Stomach (tissue), 9 donors: Measurements from ENCODE around the gene WFDC1. TPM values are rescaled to one million over a fixed set of nuclear protein-coding genes. Genes with fewer than 3 reads are reported as not detected.

ENCODE experiments used
- DNase-seq, 2 donors: peaks; one replicate each; pipeline versions ENCODE4 v3.0.0 to v3.0.0-alpha.2; 2013 to 2019
- H3K27ac ChIP-seq, 5 donors: fragments of 200-600 bp in 4 of 5; sonication (generic) in 4 of 5; one replicate each; pipeline ENCODE4 v1.5.1; 2013 to 2019; ENCODE audit warnings: mild to moderate bottlenecking in 1 of 5, moderate library complexity in 1 of 5
- H3K27me3 ChIP-seq, 3 donors: fragments of 200-600 bp; sonication (generic); one replicate each; pipeline ENCODE4 v1.5.1; 2017 to 2019; ENCODE audit warnings: mixed run types in 1 of 3
- H3K36me3 ChIP-seq, 4 donors: fragments of 200-600 bp; sonication (generic); 1 replicate in 3 of 4; 2 replicates in 1 of 4; pipeline ENCODE4 v1.5.1; 2016 to 2019
- H3K4me1 ChIP-seq, 4 donors: fragments of 200-600 bp; sonication (generic); one replicate each; pipeline ENCODE4 v1.5.1; 2016 to 2019
- H3K4me3 ChIP-seq, 4 donors: fragments of 200-600 bp; sonication (generic) in 3 of 4; one replicate each; pipeline ENCODE4 v1.5.1; 2016 to 2019; ENCODE audit warnings: mild to moderate bottlenecking in 1 of 4
- H3K9me3 ChIP-seq, 4 donors: fragments of 200-600 bp; sonication (generic); one replicate each; pipeline ENCODE4 v1.5.1; 2016 to 2019
- EP300 ChIP-seq: sonication (generic); formaldehyde crosslinking; IDR thresholded peaks from one replicate; pipeline ENCODE4 v1.6.1; 2017; ENCODE audit warnings: antibody characterized with exemption
- POLR2A ChIP-seq, 4 donors: fragments of 450-650 bp; IDR thresholded peaks; one replicate each; pipeline ENCODE4 v1.6.1; 2016; ENCODE audit warnings: antibody characterized with exemption in 4 of 4, control low read depth in 2 of 4, mild to moderate bottlenecking in 1 of 4, moderate library complexity in 1 of 4
- POLR2AphosphoS5 ChIP-seq, 3 donors: sonication (generic); formaldehyde crosslinking; IDR thresholded peaks; one replicate each; pipeline ENCODE4 v1.6.1; 2016; ENCODE audit warnings: antibody characterized with exemption in 3 of 3
- WGBS, 5 donors: extraction: QIAGEN DNeasy Blood & Tissue Kit in 3 of 5; methylation state at CpG; one replicate each; pipeline versions ENCODE4 v1.1.5 to v1.1.7; 2013 to 2018; 5-methylcytosine and 5-hydroxymethylcytosine counted together
- intact Hi-C: fragments of 100-400 bp; cut with DNase I; formaldehyde crosslinking; loops from one replicate; pipeline ENCODE4 v1.15.1; 2023; ENCODE audit warnings: low total_unique reads
- polyA plus RNA-seq, 3 donors: library from polyadenylated mRNA; stranded (reverse); fragments of 200-250 nt; gene quantifications; one replicate each; pipeline ENCODE4 v1.2.3, GENCODE V29; 2013
- total RNA-seq, 5 donors: library from RNA; depleted of rRNA; stranded (reverse); fragments of >200 nt; gene quantifications; one replicate each; pipeline versions ENCODE4 v1.1.0 to v1.2.3, GENCODE V29; 2014 to 2016
- TF ChIP-seq, protein P1 (sequence below), 7 experiments: fragments of 450-650 bp in 4 of 7; fragments of 200-600 bp in 3 of 7; sonication (generic) in 3 of 7; IDR thresholded peaks; one replicate each; pipeline ENCODE4 v1.5.1; 2016 to 2019; ENCODE audit warnings: antibody characterized with exemption in 7 of 7, control low read depth in 2 of 7, mild to moderate bottlenecking in 1 of 7
- donor health status: healthy with polysubstance abuse.
- donor health status: Bipolar disorder and iron deficiency.
- donor health status: healthy.

Gene WFDC1
- total and polyA plus RNA-seq, 8 donors: 10.7 to 64.3 (median 14.2) TPM; not detected in 1

- Histone ChIP-seq H3K9me3 (no peaks in the 10 kb centered on the region), H3K4me3 (no peak overlapping the region), H3K4me1 (no peaks in the 10 kb centered on the region), H3K27me3 (peaks cover 0 to 2% (median 0%) of the 10 kb centered on the region in 3 donors), H3K27ac (no peak overlapping the region), H3K36me3 (no peaks in the 10 kb centered on the region)
- DNase-seq: no peak
- intact Hi-C loops: no loop called here
- TF ChIP-seq, protein P1, sequence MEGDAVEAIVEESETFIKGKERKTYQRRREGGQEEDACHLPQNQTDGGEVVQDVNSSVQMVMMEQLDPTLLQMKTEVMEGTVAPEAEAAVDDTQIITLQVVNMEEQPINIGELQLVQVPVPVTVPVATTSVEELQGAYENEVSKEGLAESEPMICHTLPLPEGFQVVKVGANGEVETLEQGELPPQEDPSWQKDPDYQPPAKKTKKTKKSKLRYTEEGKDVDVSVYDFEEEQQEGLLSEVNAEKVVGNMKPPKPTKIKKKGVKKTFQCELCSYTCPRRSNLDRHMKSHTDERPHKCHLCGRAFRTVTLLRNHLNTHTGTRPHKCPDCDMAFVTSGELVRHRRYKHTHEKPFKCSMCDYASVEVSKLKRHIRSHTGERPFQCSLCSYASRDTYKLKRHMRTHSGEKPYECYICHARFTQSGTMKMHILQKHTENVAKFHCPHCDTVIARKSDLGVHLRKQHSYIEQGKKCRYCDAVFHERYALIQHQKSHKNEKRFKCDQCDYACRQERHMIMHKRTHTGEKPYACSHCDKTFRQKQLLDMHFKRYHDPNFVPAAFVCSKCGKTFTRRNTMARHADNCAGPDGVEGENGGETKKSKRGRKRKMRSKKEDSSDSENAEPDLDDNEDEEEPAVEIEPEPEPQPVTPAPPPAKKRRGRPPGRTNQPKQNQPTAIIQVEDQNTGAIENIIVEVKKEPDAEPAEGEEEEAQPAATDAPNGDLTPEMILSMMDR (IDR thresholded peaks at IDR 0.05): no peak
- no peak for TF ChIP-seq EP300
- TF ChIP-seq POLR2AphosphoS5 (IDR thresholded peaks at IDR 0.05): no peak
- no peak for TF ChIP-seq POLR2A (IDR thresholded peaks at IDR 0.05)
- WGBS, 5 donors: 0 to 69% (median 39%) methylated on average over 1 of the region's 1 CpG
These were observed 21.8 kb upstream of the WFDC1 start for GRCh38 chr16:84272740-84273320.

DNA sequence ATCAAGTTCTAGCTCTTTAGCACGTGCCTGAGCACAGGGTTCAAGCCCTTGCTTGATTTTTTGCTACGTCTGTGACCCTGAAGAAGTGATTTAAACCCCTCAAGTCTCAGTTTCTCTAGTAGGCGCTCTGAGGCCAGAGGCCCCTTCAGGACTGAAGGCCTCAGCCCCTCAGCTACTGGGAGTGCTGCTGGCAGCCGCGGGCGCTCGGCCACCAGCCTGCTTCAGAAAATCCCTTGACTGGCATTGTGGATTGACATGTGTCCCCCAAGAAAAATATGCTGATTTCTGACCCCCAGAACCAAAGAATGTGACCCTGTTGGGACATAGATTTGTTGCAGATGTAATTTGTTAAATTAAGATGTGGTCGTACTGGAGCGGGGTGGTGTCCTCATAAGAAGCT is 20.2 kb upstream of the WFDC1 start:
- no peak for TF ChIP-seq POLR2A (IDR thresholded peaks at IDR 0.05)
- TF ChIP-seq, protein P1 (IDR thresholded peaks at IDR 0.05): no peak
- no peak for TF ChIP-seq POLR2AphosphoS5 (IDR thresholded peaks at IDR 0.05)
- TF ChIP-seq EP300: no peak
- DNase-seq: no peak
- Histone ChIP-seq H3K27ac (no peak overlapping the region), H3K36me3 (no peaks in the 10 kb centered on the region), H3K27me3 (no peaks in the 10 kb centered on the region), H3K4me1 (peaks cover 0 to 5% (median 0%) of the 10 kb centered on the region in 4 donors), H3K4me3 (no peak overlapping the region), H3K9me3 (no peaks in the 10 kb centered on the region)
- intact Hi-C loops: no loop called here
- 78 to 93% (median 87%) methylated on average over 9 of the region's 9 CpGs for WGBS, 5 donors

DNA sequence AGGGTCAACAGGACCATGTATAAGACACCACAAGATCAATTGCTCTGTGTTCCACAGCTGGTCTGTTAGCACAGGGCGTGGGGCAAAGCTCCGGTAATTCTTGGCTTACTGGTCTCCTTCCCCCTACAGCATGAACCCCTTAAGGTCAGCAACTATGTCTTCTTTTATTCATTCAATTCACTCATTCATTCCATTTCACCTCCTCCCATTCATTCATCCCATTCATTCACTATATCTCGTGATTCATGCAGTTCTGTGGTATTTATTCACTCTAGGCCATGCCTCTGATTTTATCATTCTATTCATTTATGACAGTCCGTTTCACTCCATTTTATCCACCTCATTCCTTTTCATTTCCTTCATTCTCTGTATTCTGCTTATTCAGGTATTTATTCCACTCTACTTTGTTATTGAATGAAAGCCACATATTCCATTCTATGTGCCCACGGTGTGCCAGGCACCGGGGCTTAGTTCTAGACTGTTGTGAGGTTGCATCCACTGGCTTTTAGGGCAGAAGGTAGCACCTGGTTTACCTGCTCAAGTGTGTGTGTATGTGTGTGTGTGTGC is 19.0 kb upstream of the WFDC1 start:
- TF ChIP-seq POLR2AphosphoS5 (IDR thresholded peaks at IDR 0.05) (no peak), EP300 (no peak), POLR2A (IDR thresholded peaks at IDR 0.05) (no peak)
- TF ChIP-seq, protein P1 (IDR thresholded peaks at IDR 0.05): no peak
- H3K27ac ChIP-seq: no peak overlapping the region
- no peaks in the 10 kb centered on the region for H3K27me3 ChIP-seq
- no peak for DNase-seq
- whole genome bisulfite sequencing, 5 donors: 76 to 81% (median 79%) methylated on average over 6 of the region's 6 CpGs
- H3K4me3 ChIP-seq: no peak overlapping the region
- no peaks in the 10 kb centered on the region for H3K36me3 ChIP-seq
- H3K9me3 ChIP-seq: no peaks in the 10 kb centered on the region
- H3K4me1 ChIP-seq: peaks cover 0 to 5% (median 0%) of the 10 kb centered on the region in 4 donors
- intact Hi-C loops: loop anchor here (5.0 kb wide), 1 partner anchor 207 kb away; no protein-coding TSS in a partner anchor

- intact Hi-C loops: loop anchor here (5.0 kb wide), 1 partner anchor 205 kb away; no protein-coding TSS in a partner anchor
- Histone ChIP-seq H3K36me3 (no peaks in the 10 kb centered on the region), H3K27me3 (no peaks in the 10 kb centered on the region), H3K9me3 (no peaks in the 10 kb centered on the region), H3K4me1 (peaks cover 0 to 5% (median 0%) of the 10 kb centered on the region in 4 donors), H3K4me3 (no peak overlapping the region), H3K27ac (no peak overlapping the region)
- TF ChIP-seq POLR2A (IDR thresholded peaks at IDR 0.05) (no peak), POLR2AphosphoS5 (IDR thresholded peaks at IDR 0.05) (no peak)
- TF ChIP-seq, protein P1 (IDR thresholded peaks at IDR 0.05): peak in 5 of 7 experiments; percentile 66 to 87 (median 79)
- DNase-seq: peak; percentile 77 to 85
- 31 to 34% (median 32%) methylated on average over 10 of the region's 10 CpGs for WGBS, 5 donors
These were observed 17.3 kb upstream of the WFDC1 start for GRCh38 chr16:84277244-84277823.
